ENCODE data around the gene AP1S1. TPM values are rescaled to one million over a fixed set of nuclear protein-coding genes. Genes with fewer than 3 reads are reported as not detected.

The AP1S1 gene
- total RNA-seq, 1 donor, result 101 TPM

GRCh38 chr7:101164071-101164840, 10.0 kb downstream of the AP1S1 start:
- Histone ChIP-seq H3K27me3 (ENCODE audit: insufficient read depth, low read length) (peaks cover 53% of the 10 kb centered on the region), H2AFZ (ENCODE audit: low read length) (no peak overlapping the region), H3K27ac (ENCODE audit: low read depth, low read length) (no peak overlapping the region), H3K79me2 (ENCODE audit: insufficient read depth, low read length) (no peaks in the 10 kb centered on the region), H3K4me2 (ENCODE audit: insufficient read depth, low read length) (no peak overlapping the region), H4K20me1 (ENCODE audit: insufficient read depth, low read length) (peaks cover 37% of the 10 kb centered on the region), H3K36me3 (ENCODE audit: insufficient read depth, low read length) (peaks cover 18% of the 10 kb centered on the region), H3K4me3 (ENCODE audit: insufficient read depth, low read length) (no peak overlapping the region), H3K4me1 (ENCODE audit: insufficient read depth, low read length) (peaks cover 24% of the 10 kb centered on the region), H3K9me3 (ENCODE audit: low read depth, low read length) (no peaks in the 10 kb centered on the region)
- TF ChIP-seq CTCF (IDR thresholded peaks at IDR 0.05; ENCODE audit: extremely low read depth, low read depth, low read length), result no peak
- DNase-seq (ENCODE audit: insufficient read length, low spot score, missing footprints), result peak; percentile 96

GRCh38 chr7:101165075-101165957, 11.0 kb downstream of the AP1S1 start, which contains the start of gene VGF:
Gene VGF (minus strand): TSS chr7:101165569. CDS start chr7:101164843, 726 bp downstream.
- H3K4me3 ChIP-seq (ENCODE audit: insufficient read depth, low read length), result peak within 1 kb of the TSS; percentile 55
- no peak for TF ChIP-seq CTCF (IDR thresholded peaks at IDR 0.05; ENCODE audit: extremely low read depth, low read depth, low read length)
- DNase-seq (ENCODE audit: insufficient read length, low spot score, missing footprints), result peak; percentile 100
- H3K4me1 ChIP-seq (ENCODE audit: insufficient read depth, low read length), result peaks cover 22% of the 10 kb centered on the region
- H3K4me2 ChIP-seq (ENCODE audit: insufficient read depth, low read length), result peak within 1 kb of the TSS; percentile 74
- no peak within 1 kb of the TSS for H3K27ac ChIP-seq (ENCODE audit: low read depth, low read length)
- H2AFZ ChIP-seq (ENCODE audit: low read length), result no peak within 1 kb of the TSS
- peaks cover 63% of the 10 kb centered on the region for H3K27me3 ChIP-seq (ENCODE audit: insufficient read depth, low read length)
- no peaks in the 10 kb centered on the region for H3K79me2 ChIP-seq (ENCODE audit: insufficient read depth, low read length)
- H3K36me3 ChIP-seq (ENCODE audit: insufficient read depth, low read length), result peaks cover 10% of the 10 kb centered on the region
- no peaks in the 10 kb centered on the region for H3K9me3 ChIP-seq (ENCODE audit: low read depth, low read length)
- H4K20me1 ChIP-seq (ENCODE audit: insufficient read depth, low read length), result peaks cover 30% of the 10 kb centered on the region

- H2AFZ ChIP-seq (ENCODE audit: low read length), result no peak overlapping the region
- H4K20me1 ChIP-seq (ENCODE audit: insufficient read depth, low read length), result peaks cover 26% of the 10 kb centered on the region
- H3K4me2 ChIP-seq (ENCODE audit: insufficient read depth, low read length), result peak overlapping the region; percentile 74
- peaks cover 71% of the 10 kb centered on the region for H3K27me3 ChIP-seq (ENCODE audit: insufficient read depth, low read length)
- DNase-seq (ENCODE audit: insufficient read length, low spot score, missing footprints), result peak; percentile 38
- peaks cover 22% of the 10 kb centered on the region for H3K4me1 ChIP-seq (ENCODE audit: insufficient read depth, low read length)
- H3K79me2 ChIP-seq (ENCODE audit: insufficient read depth, low read length), result no peaks in the 10 kb centered on the region
- H3K9me3 ChIP-seq (ENCODE audit: low read depth, low read length), result no peaks in the 10 kb centered on the region
- H3K4me3 ChIP-seq (ENCODE audit: insufficient read depth, low read length), result peak overlapping the region; percentile 55
- TF ChIP-seq CTCF (IDR thresholded peaks at IDR 0.05; ENCODE audit: extremely low read depth, low read depth, low read length), result no peak
- peaks cover 10% of the 10 kb centered on the region for H3K36me3 ChIP-seq (ENCODE audit: insufficient read depth, low read length)
- H3K27ac ChIP-seq (ENCODE audit: low read depth, low read length), result no peak overlapping the region
These were observed 11.8 kb downstream of the AP1S1 start for GRCh38 chr7:101165958-101166647.

Data from osteoblast (primary cell).